Activated T-cell treated with anti-CD3 and anti-CD28 coated beads for 4 hours (primary cell): ENCODE measurements around the gene CKS2.
"Not testable (repeated sequence)": the region's sequence is repeated elsewhere in the genome, so short reads cannot be mapped to it uniquely, and the experiment has no call there.

Experiments used
- DNase-seq: peaks from one replicate; pipeline ENCODE4 v3.0.0-alpha.2; 2020

Gene CKS2

DNA sequence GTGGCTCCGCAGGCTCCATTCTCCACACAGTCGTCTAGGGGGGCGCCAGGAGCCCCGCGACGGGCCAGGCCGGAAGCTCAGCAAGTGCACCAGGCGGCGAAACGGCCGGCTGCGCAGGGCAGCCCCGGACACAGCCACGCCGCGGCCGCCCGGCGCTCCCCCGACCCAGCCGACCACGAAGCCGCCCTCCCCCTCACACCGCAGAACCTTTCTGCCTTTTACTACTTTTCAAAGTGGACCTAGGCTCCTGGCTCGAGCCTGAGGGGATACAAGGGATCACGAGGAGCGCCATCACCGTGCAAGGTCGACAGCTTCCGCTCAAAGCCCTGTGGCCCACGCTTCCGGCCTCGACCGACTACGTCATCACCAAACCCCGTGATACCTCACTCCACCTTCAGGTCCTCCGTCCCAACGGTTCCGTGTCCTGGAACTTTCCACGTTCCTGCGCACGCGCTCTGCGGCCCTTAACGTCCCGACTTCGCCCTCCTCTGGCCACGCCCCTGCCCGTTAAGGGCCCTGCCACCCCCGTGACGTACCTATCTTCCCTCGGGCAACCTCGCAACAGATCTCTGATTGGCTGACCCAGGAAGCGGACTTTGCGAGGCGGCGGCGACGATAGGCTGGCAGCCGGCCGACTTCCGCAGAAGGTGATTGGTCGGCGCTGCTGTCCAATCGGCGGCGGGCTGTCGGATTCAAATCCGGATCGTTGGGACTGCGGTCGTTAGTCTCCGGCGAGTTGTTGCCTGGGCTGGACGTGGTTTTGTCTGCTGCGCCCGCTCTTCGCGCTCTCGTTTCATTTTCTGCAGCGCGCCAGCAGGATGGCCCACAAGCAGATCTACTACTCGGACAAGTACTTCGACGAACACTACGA, at the start of gene CKS2:
Gene CKS2, plus strand, starts transcription at position 721 of the 871 bp plus-strand sequence. Its CDS starts 98 bp downstream, at position 819.
- DNase-seq, result peak; percentile 99

GRCh38 chr9:89273528-89274279, 37.3 kb upstream of the CKS2 start:
- DNase-seq, result no peak

DNA sequence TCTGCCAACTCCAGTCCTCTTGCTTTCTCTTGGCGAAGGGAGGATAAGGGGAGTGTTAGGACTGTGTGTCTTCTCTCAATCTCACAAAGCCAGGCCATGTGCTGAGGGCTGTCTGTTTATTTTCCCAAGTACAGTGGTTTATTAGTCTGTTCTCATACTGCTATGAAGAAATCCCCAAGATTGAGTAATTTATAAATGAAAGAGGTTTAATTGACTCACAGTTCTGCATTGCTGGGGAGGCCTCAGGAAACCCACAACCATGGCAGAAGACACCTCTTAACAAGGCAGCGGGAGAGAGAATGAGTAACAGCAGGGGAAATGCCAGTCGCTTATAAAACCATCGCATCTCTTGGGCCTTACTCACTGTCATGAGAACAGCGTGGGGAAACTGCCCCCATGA, 36.2 kb upstream of the CKS2 start:
- DNase-seq, result no peak

GRCh38 chr9:89276040-89276439, 35.0 kb upstream of the CKS2 start:
- not testable (repeated sequence) for DNase-seq

GRCh38 chr9:89277043-89277442, 34.0 kb upstream of the CKS2 start:
- no peak for DNase-seq

GRCh38 chr9:89277454-89277853, 33.5 kb upstream of the CKS2 start:
- peak; percentile 11 for DNase-seq

- DNase-seq, result no peak
Measured at GRCh38 chr9:89278551-89278950, 32.4 kb upstream of the CKS2 start.

DNA sequence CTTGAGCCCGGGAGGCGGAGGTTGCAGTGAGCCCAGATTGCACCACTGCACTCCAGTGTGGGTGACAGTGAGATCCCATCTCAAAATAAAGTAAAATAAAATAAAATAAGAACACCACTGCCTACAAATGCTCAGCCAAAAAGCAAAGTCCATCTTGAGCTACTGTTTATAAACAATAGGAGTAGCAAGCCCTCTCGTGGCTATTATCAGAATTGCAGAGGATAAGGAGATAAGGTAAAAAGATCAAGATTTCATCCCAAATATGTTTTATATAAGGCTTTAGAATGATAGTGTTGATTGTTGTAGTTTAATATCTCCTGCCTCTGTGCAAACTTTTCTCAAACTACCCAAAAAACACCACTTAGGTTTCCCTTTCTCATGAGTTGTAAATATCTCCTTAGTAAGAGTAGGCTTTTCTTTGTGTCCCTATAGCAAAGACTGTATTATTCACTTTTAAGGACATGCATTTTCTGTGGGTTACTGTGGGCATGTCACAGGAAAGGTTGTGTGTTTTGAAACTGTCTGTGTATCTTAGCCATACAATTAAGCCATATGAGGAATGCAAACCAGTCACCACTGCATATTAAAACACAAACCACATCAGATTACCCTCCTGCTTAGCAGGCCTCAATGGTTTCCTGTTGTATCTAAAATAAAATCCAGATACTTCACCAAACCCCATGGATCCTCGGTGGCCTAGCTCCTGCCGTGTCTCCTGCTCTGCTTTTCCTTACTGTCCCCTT, 31.8 kb upstream of the CKS2 start:
- no peak for DNase-seq

DNA sequence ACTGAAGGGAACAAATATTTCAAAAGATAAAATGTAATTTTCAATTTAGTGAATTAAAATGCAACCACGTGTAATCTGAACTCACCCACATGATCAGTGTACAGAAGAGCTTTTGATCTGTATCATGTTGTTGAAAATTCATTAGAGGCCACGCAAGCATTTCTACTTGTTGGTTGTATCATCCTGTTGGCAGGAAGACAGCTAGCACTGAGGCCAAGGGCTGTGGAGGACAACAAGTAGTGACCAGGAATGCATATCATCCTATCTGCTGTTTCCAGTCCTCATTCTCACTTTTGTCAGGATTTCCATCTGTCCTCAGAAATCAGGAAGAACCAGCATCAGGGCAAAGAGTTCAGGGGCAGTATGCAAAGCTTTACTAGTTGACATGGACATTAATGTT, 29.9 kb upstream of the CKS2 start:
- DNase-seq, result no peak

DNA sequence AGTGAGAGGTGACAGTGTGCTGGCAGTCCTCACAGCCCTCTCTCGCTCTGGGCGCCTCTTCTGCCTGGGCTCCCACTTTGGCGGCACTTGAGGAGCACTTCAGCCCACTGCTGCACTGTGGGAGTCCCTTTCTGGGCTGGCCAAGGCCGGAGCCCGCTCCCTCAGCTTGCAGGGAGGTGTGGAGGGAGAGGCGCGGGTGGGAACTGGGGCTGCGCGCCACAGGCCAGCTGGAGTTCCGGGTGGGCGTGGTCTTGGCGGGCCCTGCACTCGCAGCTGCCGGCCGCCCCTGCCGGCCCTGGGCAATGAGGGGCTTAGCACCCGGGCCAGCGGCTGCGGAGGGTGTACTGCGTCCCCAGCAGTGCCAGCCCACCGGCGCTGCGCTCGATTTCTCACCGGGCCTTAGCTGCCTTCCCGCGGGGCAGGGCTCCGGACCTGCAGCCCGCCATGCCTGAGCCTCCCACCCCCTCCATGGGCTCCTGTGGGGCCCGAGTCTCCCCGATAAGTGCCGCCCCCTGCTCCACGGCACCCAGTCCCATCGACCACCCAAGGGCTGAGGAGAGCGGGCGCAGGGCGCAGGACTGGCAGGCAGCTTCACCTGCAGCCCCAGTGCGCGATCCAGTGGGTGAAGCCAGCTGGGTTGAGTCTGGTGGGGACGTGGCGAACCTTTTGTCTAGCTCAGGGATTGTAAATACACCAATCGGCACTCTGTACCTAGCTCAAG, 28.6 kb upstream of the CKS2 start:
- not testable (repeated sequence) for DNase-seq

DNA sequence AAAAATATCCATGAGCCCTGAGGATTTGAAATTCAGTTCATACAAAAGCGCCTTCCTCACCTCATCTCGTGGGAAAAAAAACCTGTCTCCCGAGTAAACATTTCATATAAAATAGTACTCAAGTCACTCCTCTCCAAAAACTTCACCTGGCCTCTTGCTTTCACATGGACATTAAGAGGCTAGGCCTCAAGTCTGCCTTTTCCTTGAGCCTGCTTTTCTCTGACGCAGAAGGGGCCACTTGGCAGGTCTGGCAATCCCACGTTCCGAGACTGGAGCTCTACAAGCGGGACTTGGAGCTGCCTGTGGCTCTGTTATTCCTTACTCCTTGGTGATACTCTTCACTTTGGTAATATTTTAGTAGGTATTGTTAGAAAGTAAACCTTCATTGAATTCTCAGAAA, 26.9 kb upstream of the CKS2 start:
- DNase-seq, result no peak

- no peak for DNase-seq
Measured at GRCh38 chr9:89291741-89292140, 19.3 kb upstream of the CKS2 start.

GRCh38 chr9:89293014-89293413, 18.0 kb upstream of the CKS2 start:
- no peak for DNase-seq

DNA sequence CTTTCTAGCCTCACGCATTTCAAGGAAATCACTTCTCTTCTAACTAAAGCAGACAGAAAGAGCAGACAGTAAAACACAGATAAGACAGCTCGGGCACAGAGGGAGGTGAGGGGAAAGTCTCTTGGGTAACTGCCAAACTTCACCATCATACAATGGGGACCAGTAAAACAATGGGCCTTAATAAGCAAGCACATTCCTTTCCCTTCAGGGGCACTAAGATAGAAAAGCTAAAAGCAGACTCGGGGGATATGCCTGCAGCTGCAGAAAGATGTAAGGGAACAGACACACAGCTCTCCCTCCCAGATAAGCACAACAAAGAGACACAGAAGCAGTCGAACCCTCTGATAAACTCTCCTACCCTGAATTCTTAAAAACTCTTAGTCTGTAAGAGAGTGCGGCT, 15.6 kb upstream of the CKS2 start:
- DNase-seq, result no peak

- DNase-seq, result not testable (repeated sequence)
Measured at GRCh38 chr9:89301996-89302395, 9.0 kb upstream of the CKS2 start.

DNA sequence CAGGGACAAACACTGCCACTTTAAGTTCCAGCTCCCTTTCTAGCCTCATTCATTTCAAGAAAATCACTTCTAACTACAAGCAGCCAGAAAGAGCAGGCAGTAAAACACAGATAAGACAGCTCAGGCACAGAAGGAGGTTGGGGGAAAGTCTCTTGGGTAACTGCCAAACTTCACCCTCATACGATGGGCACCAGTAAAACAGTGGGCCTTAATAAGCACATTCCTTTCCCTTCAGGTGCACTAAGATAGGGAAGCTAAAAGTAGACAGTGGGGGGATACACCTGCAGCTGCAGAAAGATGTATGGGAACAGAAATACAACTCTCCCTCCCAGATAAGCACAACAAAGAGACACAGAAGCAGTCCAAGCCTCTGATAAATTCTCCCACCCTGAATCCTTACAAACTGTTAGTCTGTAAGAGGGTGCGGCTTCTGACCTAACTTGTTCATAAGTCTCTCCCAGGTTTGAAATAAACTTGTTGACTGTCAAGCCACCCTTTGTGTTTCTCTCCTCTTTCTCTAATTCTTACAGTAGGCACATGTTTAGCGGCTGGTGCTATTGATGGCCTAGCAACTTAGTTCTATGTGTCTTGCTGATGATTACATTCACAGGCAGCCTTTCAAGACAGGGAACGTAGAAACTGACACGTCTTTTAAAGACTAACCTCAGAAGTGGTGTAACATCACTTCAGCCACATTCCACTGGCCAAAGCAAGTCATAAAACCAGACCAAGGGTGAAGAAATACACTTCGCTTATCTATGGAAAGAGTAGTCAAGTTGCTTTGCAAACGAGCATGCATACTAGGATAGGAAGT, 6.8 kb upstream of the CKS2 start:
- no peak for DNase-seq

DNA sequence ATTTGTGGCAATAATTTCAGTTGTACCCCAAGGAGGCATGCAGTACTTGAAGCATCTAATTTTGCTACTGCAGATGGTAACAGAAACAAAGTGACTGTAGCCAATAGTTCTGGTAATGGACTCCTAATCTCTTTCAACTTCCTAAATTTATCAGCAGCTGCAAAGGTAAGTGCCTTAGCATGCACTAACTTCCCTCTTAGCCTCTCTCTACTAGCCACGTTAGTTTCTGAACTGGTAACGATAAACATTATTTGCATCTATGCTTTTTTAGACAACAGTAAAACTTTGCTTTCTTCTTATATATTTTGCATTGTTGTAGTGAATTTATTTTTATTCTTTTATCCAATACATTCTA, 6.2 kb upstream of the CKS2 start:
- DNase-seq, result no peak

DNA sequence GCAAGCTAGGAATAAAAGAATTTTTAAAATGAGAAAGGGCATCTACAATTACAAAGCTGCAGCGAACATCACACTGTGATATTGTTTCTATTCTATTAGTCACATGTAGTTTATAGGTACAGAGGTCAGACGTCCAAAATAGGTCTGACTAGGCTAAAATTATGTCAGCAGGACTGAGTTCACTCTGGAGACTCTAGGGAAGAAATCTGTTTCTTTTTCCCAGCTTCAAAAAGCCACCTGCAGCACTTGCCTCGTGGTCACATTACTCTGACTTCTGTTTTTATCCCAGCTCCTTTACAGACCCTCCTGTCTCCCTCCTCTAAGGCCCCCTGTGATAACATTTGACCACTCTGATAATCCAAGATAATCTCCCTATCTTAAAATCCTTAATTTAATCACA, 5.1 kb upstream of the CKS2 start:
- no peak for DNase-seq

GRCh38 chr9:89309166-89309565, 1.8 kb upstream of the CKS2 start:
- DNase-seq, result no peak

DNA sequence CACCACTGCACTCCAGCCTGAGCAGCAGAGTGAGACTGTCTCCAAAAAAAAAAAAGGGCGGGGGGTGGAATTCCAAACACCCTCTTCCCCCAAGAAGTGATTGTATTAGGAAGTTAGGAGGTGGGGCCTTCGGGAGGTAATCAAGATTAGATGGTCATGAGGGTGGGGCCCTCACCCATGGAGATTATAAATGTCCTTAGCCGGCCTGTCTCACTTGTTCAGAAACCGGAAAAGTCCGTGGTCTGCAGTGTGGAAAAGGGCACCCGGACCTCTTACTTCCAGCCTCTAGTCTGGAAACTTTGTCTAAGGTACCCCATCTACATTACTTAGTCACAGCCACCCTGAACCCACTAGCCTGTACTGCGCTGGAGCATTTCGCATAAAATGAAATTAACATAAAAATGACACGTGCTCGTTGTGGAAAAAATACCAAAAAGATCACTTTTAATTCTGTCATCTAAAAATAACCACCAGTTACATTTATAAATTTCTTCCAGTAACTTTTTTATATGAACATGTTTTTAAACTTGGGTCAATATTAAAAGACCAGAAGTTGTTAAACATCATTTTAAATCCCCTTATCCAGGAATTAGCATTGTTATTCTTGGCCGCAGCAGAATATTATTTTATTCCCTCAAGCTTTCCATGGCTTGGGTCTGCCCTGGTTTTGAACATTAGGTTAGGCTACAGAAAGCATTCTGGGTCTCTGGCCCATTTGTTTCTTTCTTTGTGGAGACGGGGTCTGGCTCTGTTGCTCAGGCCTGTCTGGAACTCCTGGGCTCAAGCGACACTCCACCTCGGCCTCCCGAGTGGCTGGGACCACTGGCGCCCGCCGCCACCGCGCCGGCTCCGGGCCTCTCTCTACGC, 1.2 kb upstream of the CKS2 start:
- DNase-seq, result no peak
